Activated T-cell treated with anti-CD3 and anti-CD28 coated beads, Interleukin-2, amount 50 U/mL, for 48 hours (primary cell): ENCODE measurements around the gene SLC1A4.
A peak's percentile ranks its signal among the peaks of the same experiment; 100 is the strongest.
"Not testable (repeated sequence)": the region's sequence is repeated elsewhere in the genome, so short reads cannot be mapped to it uniquely, and the experiment has no call there.

Source experiments
- DNase-seq, 2 experiments: peaks; one replicate each; pipeline ENCODE4 v3.0.0-alpha.2; 2020

The SLC1A4 gene

GRCh38 chr2:64966017-64966416, 23.2 kb upstream of the SLC1A4 start:
- no peak for DNase-seq

GRCh38 chr2:64966839-64967238, 22.4 kb upstream of the SLC1A4 start:
- DNase-seq = no peak

- DNase-seq = no peak
Measured at GRCh38 chr2:64967601-64968000, 21.6 kb upstream of the SLC1A4 start.

GRCh38 chr2:64969086-64969485, 20.1 kb upstream of the SLC1A4 start:
- DNase-seq = not testable (repeated sequence)

- DNase-seq = no peak
Measured at GRCh38 chr2:64970495-64970894, 18.7 kb upstream of the SLC1A4 start.

- no peak for DNase-seq
Measured at GRCh38 chr2:64972426-64972825, 16.8 kb upstream of the SLC1A4 start.

GRCh38 chr2:64972876-64973275, 16.3 kb upstream of the SLC1A4 start:
- no peak for DNase-seq

GRCh38 chr2:64975232-64975821, 13.9 kb upstream of the SLC1A4 start:
- no peak for DNase-seq

- no peak for DNase-seq
Measured at GRCh38 chr2:64976276-64976675, 12.9 kb upstream of the SLC1A4 start.

GRCh38 chr2:64978514-64979268, 10.5 kb upstream of the SLC1A4 start:
- DNase-seq = no peak

- no peak for DNase-seq
Measured at GRCh38 chr2:64979744-64980143, 9.5 kb upstream of the SLC1A4 start.

- no peak for DNase-seq
Measured at GRCh38 chr2:64980183-64980582, 9.0 kb upstream of the SLC1A4 start.

- no peak for DNase-seq
Measured at GRCh38 chr2:64982311-64982857, 6.8 kb upstream of the SLC1A4 start.

GRCh38 chr2:64982932-64983331, 6.3 kb upstream of the SLC1A4 start:
- no peak for DNase-seq

GRCh38 chr2:64985447-64985846, 3.8 kb upstream of the SLC1A4 start:
- no peak for DNase-seq

- no peak for DNase-seq
Measured at GRCh38 chr2:64987001-64987955, 1.9 kb upstream of the SLC1A4 start.

GRCh38 chr2:64987956-64988419, 1.2 kb upstream of the SLC1A4 start:
- no peak for DNase-seq

GRCh38 chr2:64988420-64989125, 626 bp upstream of the SLC1A4 start:
- peak; percentile 76 to 78 for DNase-seq

GRCh38 chr2:64989982-64990614, 899 bp downstream of the SLC1A4 start:
- no peak for DNase-seq

GRCh38 chr2:64990876-64991275, 1.7 kb downstream of the SLC1A4 start:
- no peak for DNase-seq

GRCh38 chr2:64992218-64992617, 3.0 kb downstream of the SLC1A4 start:
- DNase-seq = no peak

GRCh38 chr2:64992990-64993389, 3.8 kb downstream of the SLC1A4 start:
- no peak for DNase-seq
